Measurements from ENCODE around the gene LCN2. TPM values are rescaled to one million over a fixed set of nuclear protein-coding genes. Genes with fewer than 3 reads are reported as not detected.
"Not testable (repeated sequence)": the region's sequence is repeated elsewhere in the genome, so short reads cannot be mapped to it uniquely, and the experiment has no call there.

The LCN2 gene
- total RNA-seq, 1 experiment from 2014 or later: 1.3 TPM

DNA sequence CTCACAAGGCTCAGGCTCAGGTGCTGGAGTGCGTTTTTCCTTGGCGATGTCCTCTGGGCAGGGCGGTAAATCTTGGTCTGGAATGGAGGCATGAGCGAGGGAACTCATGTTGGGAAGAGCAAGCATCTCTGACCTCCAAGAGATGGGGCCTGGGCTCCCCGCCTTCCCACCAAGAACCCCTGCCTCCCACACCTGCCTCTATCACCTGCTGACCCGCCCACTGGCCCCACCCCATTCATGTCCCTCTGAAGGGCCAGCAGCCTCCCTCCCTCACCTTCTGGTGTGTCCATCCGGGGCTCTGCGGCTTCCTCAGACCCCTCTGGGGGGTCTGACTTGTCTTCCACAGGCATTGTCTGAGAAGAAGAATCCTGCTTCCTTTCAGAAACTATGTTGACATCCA, 31.2 kb downstream of the LCN2 start:
- no peaks in the 10 kb centered on the region for H3K27me3 Mint-ChIP-seq (ENCODE audit: low read depth)
- no peak for DNase-seq (ENCODE audit: low spot score)
- H3K36me3 Mint-ChIP-seq: peaks cover 32% of the 10 kb centered on the region
- POLR2A ChIA-PET: interaction anchor here (0.5 kb wide), 1 partner anchor 351 kb away, joined by 4 read pairs; no protein-coding TSS in a partner anchor
- H3K4me3 Mint-ChIP-seq: no peak overlapping the region
- no peak overlapping the region for H3K27ac Mint-ChIP-seq
- no peaks in the 10 kb centered on the region for H3K9me3 Mint-ChIP-seq
- no peaks in the 10 kb centered on the region for H3K4me1 Mint-ChIP-seq
- CTCF ChIA-PET: no interaction called here
- TF ChIP-seq, protein P1, sequence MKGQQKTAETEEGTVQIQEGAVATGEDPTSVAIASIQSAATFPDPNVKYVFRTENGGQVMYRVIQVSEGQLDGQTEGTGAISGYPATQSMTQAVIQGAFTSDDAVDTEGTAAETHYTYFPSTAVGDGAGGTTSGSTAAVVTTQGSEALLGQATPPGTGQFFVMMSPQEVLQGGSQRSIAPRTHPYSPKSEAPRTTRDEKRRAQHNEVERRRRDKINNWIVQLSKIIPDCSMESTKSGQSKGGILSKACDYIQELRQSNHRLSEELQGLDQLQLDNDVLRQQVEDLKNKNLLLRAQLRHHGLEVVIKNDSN (CRISPR knock-in tag; IDR thresholded peaks at IDR 0.05): no peak
- TF ChIP-seq ZNF425 (CRISPR knock-in tag; conservative IDR thresholded peaks at IDR 0.05) (no peak), ATF3 (CRISPR knock-in tag; conservative IDR thresholded peaks at IDR 0.05) (no peak), ZNF219 (CRISPR knock-in tag; IDR thresholded peaks at IDR 0.05; ENCODE audit: borderline replicate concordance) (no peak), GABPB1 (CRISPR knock-in tag; IDR thresholded peaks at IDR 0.05) (no peak), JUN (CRISPR knock-in tag; IDR thresholded peaks at IDR 0.05) (no peak), FOXP4 (CRISPR knock-in tag; IDR thresholded peaks at IDR 0.05) (no peak), ZSCAN18 (CRISPR knock-in tag; IDR thresholded peaks at IDR 0.05) (no peak), KAT7 (CRISPR knock-in tag; IDR thresholded peaks at IDR 0.05; ENCODE audit: borderline replicate concordance) (no peak), RORB (CRISPR knock-in tag; IDR thresholded peaks at IDR 0.05) (no peak), ETV6 (CRISPR knock-in tag; IDR thresholded peaks at IDR 0.05) (no peak), ZNF416 (CRISPR knock-in tag; IDR thresholded peaks at IDR 0.05) (no peak)
- ATAC-seq: no peak

DNA sequence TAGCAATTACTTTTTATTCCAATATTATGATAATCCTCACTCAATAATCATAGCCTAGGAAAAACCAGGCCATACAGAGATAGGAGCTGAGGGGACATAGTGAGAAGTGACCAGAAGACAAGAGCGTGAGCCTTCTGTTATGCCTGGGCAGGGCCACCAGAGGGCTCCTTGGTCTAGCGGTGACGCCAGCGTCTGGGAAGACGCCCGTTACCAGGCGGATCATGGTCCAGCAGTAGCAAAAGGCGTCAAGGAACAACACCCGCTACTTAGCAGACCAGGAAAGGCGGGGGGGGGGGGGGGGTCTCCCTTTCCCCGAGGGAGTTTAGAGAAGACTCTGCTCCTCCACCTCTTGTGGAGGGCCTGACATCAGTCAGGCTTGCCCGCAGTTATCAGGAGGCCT, 32.2 kb downstream of the LCN2 start:
- peaks cover 35% of the 10 kb centered on the region for H3K36me3 Mint-ChIP-seq
- ChIA-PET CTCF (interaction anchor here (0.7 to 0.8 kb wide), 5 partner anchors 10 to 78 kb away, joined by 3 to 4 read pairs (median 4); partner anchors contain the start of gene CIZ1), POLR2A (interaction anchor here (0.7 to 0.8 kb wide), 2 partner anchors 22 to 29 kb away, joined by 3 to 15 read pairs; partner anchors contain the start of gene BBLN)
- not testable (repeated sequence) for ATAC-seq; H3K4me1 Mint-ChIP-seq; H3K9me3 Mint-ChIP-seq; H3K4me3 Mint-ChIP-seq; H3K27me3 Mint-ChIP-seq (ENCODE audit: low read depth)
- H3K27ac Mint-ChIP-seq: peak overlapping the region; percentile 29; the same call in 1 of the 2 replicates
- DNase-seq (ENCODE audit: low spot score): peak; percentile 81

GRCh38 chr9:128182893-128183588, 33.8 kb downstream of the LCN2 start:
- no peak overlapping the region for H3K4me3 Mint-ChIP-seq
- H3K27ac Mint-ChIP-seq: no peak overlapping the region
- ATAC-seq (no peak), DNase-seq (ENCODE audit: low spot score) (no peak)
- no peaks in the 10 kb centered on the region for H3K4me1 Mint-ChIP-seq
- ChIA-PET CTCF (interaction anchor here (0.6 to 2.1 kb wide), 12 partner anchors 9 to 158 kb away, joined by 3 to 7 read pairs (median 4); no protein-coding TSS in a partner anchor), POLR2A (no interaction called here)
- H3K9me3 Mint-ChIP-seq: no peaks in the 10 kb centered on the region
- peaks cover 35% of the 10 kb centered on the region for H3K36me3 Mint-ChIP-seq
- H3K27me3 Mint-ChIP-seq (ENCODE audit: low read depth): no peaks in the 10 kb centered on the region
- TF ChIP-seq, protein P2, sequence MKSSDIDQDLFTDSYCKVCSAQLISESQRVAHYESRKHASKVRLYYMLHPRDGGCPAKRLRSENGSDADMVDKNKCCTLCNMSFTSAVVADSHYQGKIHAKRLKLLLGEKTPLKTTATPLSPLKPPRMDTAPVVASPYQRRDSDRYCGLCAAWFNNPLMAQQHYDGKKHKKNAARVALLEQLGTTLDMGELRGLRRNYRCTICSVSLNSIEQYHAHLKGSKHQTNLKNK (CRISPR knock-in tag; IDR thresholded peaks at IDR 0.05): no peak
- TF ChIP-seq, protein P3, sequence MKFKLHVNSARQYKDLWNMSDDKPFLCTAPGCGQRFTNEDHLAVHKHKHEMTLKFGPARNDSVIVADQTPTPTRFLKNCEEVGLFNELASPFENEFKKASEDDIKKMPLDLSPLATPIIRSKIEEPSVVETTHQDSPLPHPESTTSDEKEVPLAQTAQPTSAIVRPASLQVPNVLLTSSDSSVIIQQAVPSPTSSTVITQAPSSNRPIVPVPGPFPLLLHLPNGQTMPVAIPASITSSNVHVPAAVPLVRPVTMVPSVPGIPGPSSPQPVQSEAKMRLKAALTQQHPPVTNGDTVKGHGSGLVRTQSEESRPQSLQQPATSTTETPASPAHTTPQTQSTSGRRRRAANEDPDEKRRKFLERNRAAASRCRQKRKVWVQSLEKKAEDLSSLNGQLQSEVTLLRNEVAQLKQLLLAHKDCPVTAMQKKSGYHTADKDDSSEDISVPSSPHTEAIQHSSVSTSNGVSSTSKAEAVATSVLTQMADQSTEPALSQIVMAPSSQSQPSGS (CRISPR knock-in tag; IDR thresholded peaks at IDR 0.05; ENCODE audit: borderline replicate concordance, low read depth): no peak
- TF ChIP-seq ARID4B (CRISPR knock-in tag; IDR thresholded peaks at IDR 0.05; ENCODE audit: borderline replicate concordance) (no peak), TP53 (CRISPR knock-in tag; IDR thresholded peaks at IDR 0.05) (no peak), ZNF416 (CRISPR knock-in tag; IDR thresholded peaks at IDR 0.05) (no peak)

Data from WTC11 (cell line).